ENCODE data around the gene ETDB.

ETDB gene

DNA sequence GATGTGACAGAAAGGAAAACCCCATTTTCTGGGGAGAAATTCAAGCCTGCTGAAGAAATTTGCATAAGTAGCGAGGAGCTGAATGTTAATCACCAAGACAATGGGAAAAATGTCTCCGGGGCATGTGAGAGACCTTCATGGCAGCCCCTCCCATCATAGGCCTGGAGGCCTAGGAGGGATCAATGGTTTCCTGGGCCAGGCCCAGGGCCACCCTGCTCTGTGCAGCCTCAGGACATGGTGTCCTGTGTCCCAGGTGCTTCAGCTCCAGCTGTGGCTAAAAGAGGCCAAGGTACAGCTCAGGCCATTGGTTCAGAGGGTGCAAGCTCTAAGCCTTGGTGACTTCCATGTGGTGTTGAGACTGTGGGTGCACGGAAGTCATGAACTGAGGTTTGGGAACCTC lies 31.2 kb downstream of the ETDB start:
- TF ChIP-seq, protein P1, sequence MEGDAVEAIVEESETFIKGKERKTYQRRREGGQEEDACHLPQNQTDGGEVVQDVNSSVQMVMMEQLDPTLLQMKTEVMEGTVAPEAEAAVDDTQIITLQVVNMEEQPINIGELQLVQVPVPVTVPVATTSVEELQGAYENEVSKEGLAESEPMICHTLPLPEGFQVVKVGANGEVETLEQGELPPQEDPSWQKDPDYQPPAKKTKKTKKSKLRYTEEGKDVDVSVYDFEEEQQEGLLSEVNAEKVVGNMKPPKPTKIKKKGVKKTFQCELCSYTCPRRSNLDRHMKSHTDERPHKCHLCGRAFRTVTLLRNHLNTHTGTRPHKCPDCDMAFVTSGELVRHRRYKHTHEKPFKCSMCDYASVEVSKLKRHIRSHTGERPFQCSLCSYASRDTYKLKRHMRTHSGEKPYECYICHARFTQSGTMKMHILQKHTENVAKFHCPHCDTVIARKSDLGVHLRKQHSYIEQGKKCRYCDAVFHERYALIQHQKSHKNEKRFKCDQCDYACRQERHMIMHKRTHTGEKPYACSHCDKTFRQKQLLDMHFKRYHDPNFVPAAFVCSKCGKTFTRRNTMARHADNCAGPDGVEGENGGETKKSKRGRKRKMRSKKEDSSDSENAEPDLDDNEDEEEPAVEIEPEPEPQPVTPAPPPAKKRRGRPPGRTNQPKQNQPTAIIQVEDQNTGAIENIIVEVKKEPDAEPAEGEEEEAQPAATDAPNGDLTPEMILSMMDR (IDR thresholded peaks at IDR 0.05), result no peak
- H3K9me3 ChIP-seq, result no peaks in the 10 kb centered on the region
- H3K4me3 ChIP-seq (ENCODE audit: low read depth in 1 of 2, low read length in 1 of 2), result no peak overlapping the region
- no peak overlapping the region for H3K27ac ChIP-seq
- no peaks in the 10 kb centered on the region for H3K36me3 ChIP-seq
- no peaks in the 10 kb centered on the region for H3K4me1 ChIP-seq (ENCODE audit: control insufficient read depth in 1 of 2, insufficient read depth in 1 of 2, low read depth in 1 of 2, low read length in 1 of 2)
- H3K27me3 ChIP-seq, result no peaks in the 10 kb centered on the region

DNA sequence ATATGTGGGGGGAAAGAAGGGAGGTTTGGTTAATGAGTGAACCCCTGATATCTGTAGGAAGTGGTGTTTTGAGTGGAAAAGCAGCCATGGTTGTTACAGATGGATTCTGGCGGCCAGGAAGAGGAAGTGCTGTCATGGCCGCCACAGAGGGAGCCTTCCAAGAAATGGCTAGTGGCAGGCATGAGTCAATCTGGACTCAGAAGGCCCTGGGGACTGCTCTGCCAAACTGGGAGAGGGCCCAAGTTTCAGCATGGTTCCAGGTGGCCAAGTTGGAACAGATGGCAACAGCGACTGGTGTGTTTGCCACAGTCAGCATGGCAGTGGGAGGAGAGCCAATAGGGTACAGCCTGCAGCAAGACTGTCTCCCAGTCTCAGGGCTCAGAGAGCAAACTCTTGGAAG lies 32.5 kb downstream of the ETDB start:
- H3K9me3 ChIP-seq, result no peaks in the 10 kb centered on the region
- no peak overlapping the region for H3K4me3 ChIP-seq (ENCODE audit: low read depth in 1 of 2, low read length in 1 of 2)
- TF ChIP-seq, protein P1 (IDR thresholded peaks at IDR 0.05), result no peak
- H3K27ac ChIP-seq, result no peak overlapping the region
- H3K4me1 ChIP-seq (ENCODE audit: control insufficient read depth in 1 of 2, insufficient read depth in 1 of 2, low read depth in 1 of 2, low read length in 1 of 2), result no peaks in the 10 kb centered on the region
- no peaks in the 10 kb centered on the region for H3K36me3 ChIP-seq
- H3K27me3 ChIP-seq, result no peaks in the 10 kb centered on the region

DNA sequence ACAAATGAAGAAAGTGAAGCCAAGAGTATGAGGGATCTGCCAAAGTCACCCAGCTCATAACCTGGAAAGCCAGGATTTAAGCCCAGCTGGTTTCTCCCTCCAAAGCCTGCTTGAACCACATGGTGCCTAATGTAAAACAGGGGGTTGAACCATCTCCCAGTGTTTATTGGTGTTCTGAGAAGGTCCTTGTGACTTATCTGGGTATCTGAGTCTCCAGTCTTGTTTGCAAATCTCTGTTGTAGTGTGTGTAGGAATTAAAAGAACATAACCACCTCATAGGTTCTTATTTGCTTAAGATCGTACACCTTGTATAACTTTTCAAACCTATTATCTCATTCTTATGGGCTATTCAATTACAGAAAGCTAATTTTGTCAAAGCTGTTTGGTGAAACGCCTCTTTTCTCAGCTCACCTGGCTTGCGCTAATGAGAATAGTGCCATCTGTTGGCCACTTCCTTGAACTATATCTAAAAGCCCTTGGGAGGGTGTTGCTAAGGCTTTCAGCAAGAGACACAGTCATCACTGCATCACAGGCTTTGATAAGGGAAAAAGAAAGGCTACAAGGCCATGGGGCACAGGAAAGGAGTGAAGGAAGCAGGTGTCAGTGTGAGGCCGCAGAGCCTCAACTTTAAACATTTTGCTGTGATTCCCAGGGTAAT lies 34.0 kb downstream of the ETDB start:
- TF ChIP-seq, protein P1 (IDR thresholded peaks at IDR 0.05), result peak; percentile 46
- no peaks in the 10 kb centered on the region for H3K36me3 ChIP-seq
- no peaks in the 10 kb centered on the region for H3K9me3 ChIP-seq
- no peaks in the 10 kb centered on the region for H3K4me1 ChIP-seq (ENCODE audit: control insufficient read depth in 1 of 2, insufficient read depth in 1 of 2, low read depth in 1 of 2, low read length in 1 of 2)
- no peak overlapping the region for H3K27ac ChIP-seq
- H3K27me3 ChIP-seq, result no peaks in the 10 kb centered on the region
- H3K4me3 ChIP-seq (ENCODE audit: low read depth in 1 of 2, low read length in 1 of 2), result no peak overlapping the region

DNA sequence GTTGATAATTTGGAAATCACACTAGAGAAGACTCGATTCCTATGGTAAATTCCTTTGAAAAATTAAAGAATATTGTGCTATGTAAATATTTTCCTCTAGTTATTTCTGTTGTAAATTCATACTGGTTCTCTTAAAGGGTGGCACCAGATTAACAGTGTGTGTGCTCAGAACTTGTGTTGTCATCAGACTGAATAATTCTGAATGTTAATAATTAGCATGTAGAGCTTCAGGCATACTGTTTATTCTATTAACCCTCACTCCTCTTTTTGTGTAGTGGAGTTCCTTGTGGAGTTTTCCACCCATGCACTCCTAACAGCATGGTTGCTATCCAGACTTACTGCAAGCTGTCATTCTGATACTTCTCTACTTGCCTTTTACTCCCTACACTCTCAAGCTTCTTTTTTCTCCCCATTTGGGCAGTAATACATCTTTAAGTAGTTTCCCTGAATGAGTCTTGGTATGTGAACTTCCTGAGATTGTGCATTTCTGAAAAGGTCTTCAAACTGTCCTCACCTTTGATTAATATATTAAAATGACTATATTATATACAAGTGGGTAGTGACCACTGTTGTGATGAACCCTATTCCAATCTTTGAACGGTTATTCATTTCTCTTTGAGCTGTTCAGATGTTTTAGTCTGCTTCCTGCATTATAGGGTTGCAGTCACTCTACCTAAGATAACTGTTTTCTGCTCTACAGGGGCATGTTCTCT lies 38.5 kb downstream of the ETDB start:
- Histone ChIP-seq H3K9me3 (no peaks in the 10 kb centered on the region), H3K4me1 (ENCODE audit: control insufficient read depth in 1 of 2, insufficient read depth in 1 of 2, low read depth in 1 of 2, low read length in 1 of 2) (no peaks in the 10 kb centered on the region), H3K4me3 (ENCODE audit: low read depth in 1 of 2, low read length in 1 of 2) (no peak overlapping the region), H3K36me3 (no peaks in the 10 kb centered on the region), H3K27me3 (no peaks in the 10 kb centered on the region), H3K27ac (no peak overlapping the region)
- TF ChIP-seq, protein P1 (IDR thresholded peaks at IDR 0.05), result no peak
